Choroid plexus epithelial cell (primary cell): Measurements from ENCODE around the gene EFNB2.

ENCODE experiments used
- DNase-seq: peaks from one replicate; pipeline ENCODE4 v3.0.0-alpha.2; 2010; ENCODE audit warnings: low read depth
- H3K4me3 ChIP-seq: 2 replicates; pipeline ENCODE4 v1.5.1; 2011; ENCODE audit warnings: low read depth, mild to moderate bottlenecking, control low read depth, low read length, moderate library complexity
- CTCF ChIP-seq: conservative IDR thresholded peaks from 2 replicates; pipeline ENCODE4 v1.5.1; 2011; ENCODE audit warnings: low read depth, mild to moderate bottlenecking, control low read depth, inconsistent platforms, low read length, moderate library complexity

EFNB2 gene

GRCh38 chr13:106468744-106469590 lies 66.5 kb downstream of the EFNB2 start:
- TF ChIP-seq CTCF = no peak
- DNase-seq = no peak
- H3K4me3 ChIP-seq = no peak overlapping the region

- DNase-seq = no peak
- H3K4me3 ChIP-seq = no peak overlapping the region
- TF ChIP-seq CTCF = no peak
These were observed 67.3 kb downstream of the EFNB2 start for GRCh38 chr13:106468207-106468606.

GRCh38 chr13:106467427-106468122 lies 67.9 kb downstream of the EFNB2 start:
- TF ChIP-seq CTCF = no peak
- no peak overlapping the region for H3K4me3 ChIP-seq
- peak; percentile 39 for DNase-seq

- H3K4me3 ChIP-seq = no peak overlapping the region
- DNase-seq = peak; percentile 77
- TF ChIP-seq CTCF = no peak
These were observed 68.6 kb downstream of the EFNB2 start for GRCh38 chr13:106466691-106467426.

- TF ChIP-seq CTCF = no peak
- peak; percentile 96 for DNase-seq
These were observed 71.4 kb downstream of the EFNB2 start for GRCh38 chr13:106464076-106464475.

GRCh38 chr13:106462710-106463109 lies 72.8 kb downstream of the EFNB2 start:
- H3K4me3 ChIP-seq = no peak overlapping the region
- DNase-seq = no peak

More at GRCh38 chr13:106464076-106464475, 71.4 kb downstream of the EFNB2 start:
- H3K4me3 ChIP-seq = no peak overlapping the region

More at GRCh38 chr13:106462710-106463109, 72.8 kb downstream of the EFNB2 start:
- TF ChIP-seq CTCF = no peak
